SK-N-SH (cell line): Measurements from ENCODE around the gene PDLIM5. TPM values are rescaled to one million over a fixed set of nuclear protein-coding genes. Genes with fewer than 3 reads are reported as not detected.

Source experiments
- CTCF ChIA-PET: fragments of 300-600, 350-600 bp; formaldehyde crosslinking; extraction: SDS; loops from one replicate; lab custom pipeline; 2021; lab: Yijun Ruan, JAX
- POLR2A ChIA-PET: fragments of 350-600 bp; sonication (Branson Sonifier 250); formaldehyde crosslinking; extraction: SDS; loops from one replicate; lab custom pipeline; 2020; ENCODE audit warnings: antibody characterized with exemption, inconsistent platforms; lab: Yijun Ruan, JAX
- DNase-seq: peaks from one replicate; pipeline ENCODE4 v3.0.0; 2012
- H2AFZ ChIP-seq: fragments of 200-600 bp; sonication (generic); 2 replicates; pipeline ENCODE4 v1.8.1; 2016; ENCODE audit warnings: antibody characterized with exemption, mild to moderate bottlenecking, low read depth
- H3F3A ChIP-seq: fragments of 200-600 bp; sonication (generic); replicated peaks from 2 replicates; pipeline ENCODE3; 2016; ENCODE audit warnings: antibody characterized with exemption, mild to moderate bottlenecking; ENCODE audit not compliant: insufficient read depth
- H3K27ac ChIP-seq, 2 experiments: fragments of 200-500 bp in 1 of 2; fragments of 200-600 bp in 1 of 2; sonication (Bioruptor generic) in 1 of 2; sonication (generic), shearing (Covaris generic) in 1 of 2; 2 replicates each; pipeline versions ENCODE4 v1.5.1 to v1.6.1; 2014 to 2016; ENCODE audit warnings: low read depth in 2 of 2, inconsistent platforms in 1 of 2, low read length in 1 of 2, mild to moderate bottlenecking in 1 of 2, mixed read lengths in 1 of 2
- H3K27me3 ChIP-seq: fragments of 200-600 bp; sonication (generic), shearing (Covaris generic); 2 replicates; pipeline ENCODE4 v1.6.1; 2016; ENCODE audit warnings: mixed run types; ENCODE audit not compliant: insufficient read depth
- H3K36me3 ChIP-seq, 2 experiments: fragments of 200-500 bp in 1 of 2; fragments of 200-600 bp in 1 of 2; sonication (Bioruptor generic) in 1 of 2; sonication (generic) in 1 of 2; replicated peaks in 1 of 2; 2 replicates each; pipeline versions ENCODE3 to v1.5.1; 2014 to 2016; ENCODE audit warnings: low read length in 1 of 2, mild to moderate bottlenecking in 1 of 2; ENCODE audit not compliant: insufficient read depth in 2 of 2, control insufficient read depth in 1 of 2
- H3K4me1 ChIP-seq, 2 experiments: fragments of 200-500 bp in 1 of 2; fragments of 200-600 bp in 1 of 2; sonication (Bioruptor generic) in 1 of 2; sonication (generic), shearing (Covaris generic) in 1 of 2; 2 replicates each; pipeline versions ENCODE4 v1.5.1 to v1.6.1; 2014 to 2016; ENCODE audit warnings: low read depth in 1 of 2, low read length in 1 of 2, mixed run types in 1 of 2; ENCODE audit not compliant: insufficient read depth in 2 of 2, control insufficient read depth in 1 of 2
- H3K4me2 ChIP-seq: fragments of 200-600 bp; sonication (generic), shearing (Covaris generic); 2 replicates; pipeline ENCODE4 v1.6.1; 2017; ENCODE audit warnings: mixed run types
- H3K4me3 ChIP-seq, 2 experiments: fragments of 200-500 bp in 1 of 2; fragments of 200-600 bp in 1 of 2; sonication (Bioruptor generic) in 1 of 2; sonication (generic), shearing (Covaris generic) in 1 of 2; 2 replicates each; pipeline versions ENCODE4 v1.5.1 to v1.8.1; 2014 to 2016; ENCODE audit warnings: low read depth in 2 of 2, inconsistent platforms in 1 of 2, low read length in 1 of 2, mild to moderate bottlenecking in 1 of 2, mixed read lengths in 1 of 2, moderate library complexity in 1 of 2
- H3K79me2 ChIP-seq: fragments of 200-600 bp; sonication (generic); 2 replicates; pipeline ENCODE4 v1.8.1; 2017; ENCODE audit warnings: mild to moderate bottlenecking; ENCODE audit not compliant: insufficient read depth
- H3K9ac ChIP-seq: fragments of 200-600 bp; sonication (generic); 2 replicates; pipeline ENCODE4 v1.6.1; 2017; ENCODE audit warnings: mixed run types
- H3K9me2 ChIP-seq: fragments of 200-600 bp; sonication (generic); 2 replicates; pipeline ENCODE4 v1.6.1; 2017; ENCODE audit warnings: mixed run types
- H3K9me3 ChIP-seq: fragments of 200-600 bp; sonication (generic); 2 replicates; pipeline ENCODE4 v1.6.1; 2017; ENCODE audit warnings: mixed run types, mild to moderate bottlenecking, moderate library complexity
- H4K20me1 ChIP-seq: fragments of 200-600 bp; sonication (generic); 2 replicates; pipeline ENCODE4 v1.6.1; 2017; ENCODE audit warnings: mild to moderate bottlenecking, mixed run types; ENCODE audit not compliant: insufficient read depth
- CTCF ChIP-seq: fragments of 200-600 bp; sonication (generic); IDR thresholded peaks from 2 replicates; pipeline ENCODE4 v1.6.1; 2017; ENCODE audit warnings: antibody characterized with exemption, mild to moderate bottlenecking, moderate library complexity
- ELF1 ChIP-seq: IDR thresholded peaks from 2 replicates; pipeline ENCODE4 v1.4.0; 2012
- EP300 ChIP-seq, 2 experiments: IDR thresholded peaks; 2 replicates each; pipeline versions ENCODE4 v1.4.0 to v1.6.1; 2012; ENCODE audit warnings: borderline replicate concordance in 1 of 2, low read depth in 1 of 2, low read length in 1 of 2
- FOSL2 ChIP-seq: IDR thresholded peaks from 2 replicates; pipeline ENCODE4 v1.4.0; 2012; ENCODE audit warnings: low read depth, mild to moderate bottlenecking, moderate library complexity, borderline replicate concordance
- FOXM1 ChIP-seq: IDR thresholded peaks from 2 replicates; pipeline ENCODE4 v1.4.0; 2012; ENCODE audit warnings: low read depth, mild to moderate bottlenecking
- GABPA ChIP-seq: IDR thresholded peaks from 2 replicates; pipeline ENCODE4 v1.4.0; 2012; ENCODE audit warnings: low read depth, mild to moderate bottlenecking
- JUND ChIP-seq: IDR thresholded peaks from 2 replicates; pipeline ENCODE4 v1.4.0; 2012
- MEF2A ChIP-seq: IDR thresholded peaks from 2 replicates; pipeline ENCODE4 v1.4.0; 2012; ENCODE audit warnings: low read depth, borderline replicate concordance
- NFIC ChIP-seq: IDR thresholded peaks from 2 replicates; pipeline ENCODE4 v1.4.0; 2012; ENCODE audit warnings: borderline replicate concordance
- NRF1 ChIP-seq: IDR thresholded peaks from 2 replicates; pipeline ENCODE4 v1.6.1; 2012; ENCODE audit warnings: low read depth, mild to moderate bottlenecking, low read length
- PBX3 ChIP-seq: IDR thresholded peaks from 2 replicates; pipeline ENCODE4; 2012
- POLR2AphosphoS5 ChIP-seq: IDR thresholded peaks from 2 replicates; pipeline ENCODE4 v1.6.1; 2012; ENCODE audit warnings: low read depth, low read length
- RAD21 ChIP-seq: IDR thresholded peaks from 2 replicates; pipeline ENCODE4 v1.6.1; 2012; ENCODE audit warnings: mild to moderate bottlenecking, low read length
- RCOR1 ChIP-seq: fragments of 150-350 bp; IDR thresholded peaks from 2 replicates; pipeline ENCODE4 v1.6.1; 2017; ENCODE audit warnings: antibody characterized with exemption, low read length
- REST ChIP-seq: IDR thresholded peaks from 2 replicates; pipeline ENCODE4 v1.6.1; 2012; ENCODE audit warnings: mild to moderate bottlenecking, low read depth, low read length, moderate library complexity
- RXRA ChIP-seq: IDR thresholded peaks from 2 replicates; pipeline ENCODE4 v1.4.0; 2012; ENCODE audit warnings: low read depth, mild to moderate bottlenecking, borderline replicate concordance
- TCF12 ChIP-seq: IDR thresholded peaks from 2 replicates; pipeline ENCODE4 v1.4.0; 2012
- TEAD4 ChIP-seq: IDR thresholded peaks from 2 replicates; pipeline ENCODE4 v1.4.0; 2012; ENCODE audit warnings: mild to moderate bottlenecking, borderline replicate concordance; ENCODE audit not compliant: insufficient read depth
- USF1 ChIP-seq: IDR thresholded peaks from 2 replicates; pipeline ENCODE4 v1.4.0; 2012; ENCODE audit warnings: low read depth, borderline replicate concordance
- YY1 ChIP-seq: IDR thresholded peaks from 2 replicates; pipeline ENCODE4 v1.4.0; 2012; ENCODE audit warnings: low read depth, mild to moderate bottlenecking
- WGBS: methylation state at CpG from one replicate; pipeline ENCODE4 v1.1.6; 2017; ENCODE audit warnings: low lambda C conversion rate; 5-methylcytosine and 5-hydroxymethylcytosine counted together
- polyA plus RNA-seq, 3 experiments: library from polyadenylated mRNA; depleted of rRNA; stranded (reverse); fragments of >200 nt; gene quantifications; 2 replicates each; pipeline ENCODE4 v1.2.3, GENCODE V29; 2012

Gene PDLIM5
- polyA plus RNA-seq, 1 of the 3 experiments (the other 2 are of a cell fraction), result 36.7 TPM

- Histone ChIP-seq H3K9me3 (no peaks in the 10 kb centered on the region), H3K36me3 (peaks cover 0 to 13% of the 10 kb centered on the region in 2 experiments), H4K20me1 (no peaks in the 10 kb centered on the region), H3K4me2 (peak overlapping the region; percentile 66; the same call in 1 of the 2 replicates), H3K79me2 (peaks cover 84% of the 10 kb centered on the region), H3K27ac (peak overlapping the region; percentile 67 to 91; a peak in 3 of 4 replicates), H2AFZ (no peak overlapping the region), H3K4me1 (peaks cover 0 to 24% of the 10 kb centered on the region in 2 experiments; a peak in 3 of 4 replicates), H3K9me2 (no peaks in the 10 kb centered on the region), H3F3A (peaks cover 42% of the 10 kb centered on the region), H3K4me3 (peak overlapping the region in 1 of 2 experiments; percentile 16; a peak in 1 of 4 replicates), H3K27me3 (no peaks in the 10 kb centered on the region), H3K9ac (peak overlapping the region; percentile 48; the same call in 1 of the 2 replicates)
- TF ChIP-seq RXRA (peak; percentile 56; the same call in 1 of the 2 replicates), JUND (peak; percentile 76), NRF1 (no peak), FOSL2 (peak; percentile 55; the same call in 1 of the 2 replicates), TCF12 (peak; percentile 78), MEF2A (peak; percentile 74; the same call in 1 of the 2 replicates), CTCF (no peak), EP300 (IDR thresholded peaks at IDR 0.05; ENCODE audit: borderline replicate concordance in 1 of 2, low read depth in 1 of 2, low read length in 1 of 2) (peak in 1 of 2 experiments; percentile 84; a peak in 2 of 4 replicates), FOXM1 (0 out of 2 replicates have a peak, but pooled peaks have one; percentile 53), RAD21 (no peak), POLR2AphosphoS5 (peak; percentile 17; the same call in 1 of the 2 replicates), USF1 (no peak), NFIC (peak; percentile 49; the same call in 1 of the 2 replicates), REST (no peak), GABPA (no peak), PBX3 (peak; percentile 83), YY1 (no peak), ELF1 (peak; percentile 36; the same call in 1 of the 2 replicates), RCOR1 (no peak), TEAD4 (peak; percentile 65; the same call in 1 of the 2 replicates)
- WGBS, result 4% methylated on average over 2 of the region's 2 CpGs
- DNase-seq, result no peak
- ChIA-PET POLR2A (no interaction called here), CTCF (no interaction called here)
Observed at GRCh38 chr4:94545296-94545695, 93.6 kb downstream of the PDLIM5 start.
